ENCODE results near the gene WDR62.

Gene WDR62

GRCh38 chr19:36142496-36142895 is 87.8 kb downstream of the WDR62 start:
- no peak for DNase-seq

- no peak for DNase-seq
Measured at GRCh38 chr19:36144624-36145023, 89.9 kb downstream of the WDR62 start.

DNA sequence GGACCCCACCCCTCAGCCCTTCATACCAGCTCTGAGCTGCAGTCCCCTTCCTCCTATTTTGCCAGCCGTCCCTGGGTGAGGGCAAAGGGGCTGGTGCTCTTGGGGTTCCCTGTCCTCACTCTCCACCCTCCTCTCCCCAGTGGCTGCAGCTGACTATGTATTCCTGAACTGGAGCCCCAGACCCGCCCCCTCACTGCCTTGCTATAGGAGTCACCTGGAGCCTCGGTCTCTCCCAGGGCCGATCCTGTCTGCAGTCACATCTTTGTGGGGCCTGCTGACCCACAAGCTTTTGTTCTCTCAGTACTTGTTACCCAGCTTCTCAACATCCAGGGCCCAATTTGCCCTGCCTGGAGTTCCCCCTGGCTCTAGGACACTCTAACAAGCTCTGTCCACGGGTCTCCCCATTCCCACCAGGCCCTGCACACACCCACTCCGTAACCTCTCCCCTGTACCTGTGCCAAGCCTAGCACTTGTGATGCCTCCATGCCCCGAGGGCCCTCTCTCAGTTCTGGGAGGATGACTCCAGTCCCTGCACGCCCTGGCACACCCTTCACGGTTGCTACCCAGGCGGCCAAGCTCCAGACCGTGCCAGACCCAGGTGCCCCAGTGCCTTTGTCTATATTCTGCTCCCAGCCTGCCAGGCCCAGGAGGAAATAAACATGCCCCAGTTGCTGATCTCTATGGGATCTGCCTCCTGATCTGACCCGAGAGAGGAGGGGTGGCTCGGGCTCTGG is 95.1 kb downstream of the WDR62 start:
- DNase-seq = no peak

DNA sequence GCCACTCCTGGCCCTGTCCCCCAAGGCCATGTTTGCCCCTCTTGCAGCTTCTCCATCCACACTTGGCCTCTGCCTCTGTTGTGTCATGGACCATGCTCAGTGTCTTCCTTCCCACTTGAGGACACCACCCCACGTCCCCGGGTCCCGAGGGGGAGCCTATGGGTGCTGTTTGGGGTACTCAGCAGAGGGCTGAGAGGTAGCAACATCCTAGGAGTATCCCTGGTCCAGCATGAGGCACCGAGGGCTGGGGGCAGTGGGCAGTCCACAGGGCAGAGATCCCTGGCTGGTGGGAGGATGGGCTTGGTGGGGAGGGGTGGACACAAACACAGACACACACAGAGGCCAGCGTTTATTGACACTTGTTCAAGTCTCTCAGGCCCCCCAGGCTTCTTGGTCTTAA is 95.9 kb downstream of the WDR62 start:
- DNase-seq = no peak

GRCh38 chr19:36151144-36152018 is 96.7 kb downstream of the WDR62 start:
- DNase-seq = no peak

- DNase-seq = no peak
Measured at GRCh38 chr19:36152019-36152351, 97.3 kb downstream of the WDR62 start.

DNA sequence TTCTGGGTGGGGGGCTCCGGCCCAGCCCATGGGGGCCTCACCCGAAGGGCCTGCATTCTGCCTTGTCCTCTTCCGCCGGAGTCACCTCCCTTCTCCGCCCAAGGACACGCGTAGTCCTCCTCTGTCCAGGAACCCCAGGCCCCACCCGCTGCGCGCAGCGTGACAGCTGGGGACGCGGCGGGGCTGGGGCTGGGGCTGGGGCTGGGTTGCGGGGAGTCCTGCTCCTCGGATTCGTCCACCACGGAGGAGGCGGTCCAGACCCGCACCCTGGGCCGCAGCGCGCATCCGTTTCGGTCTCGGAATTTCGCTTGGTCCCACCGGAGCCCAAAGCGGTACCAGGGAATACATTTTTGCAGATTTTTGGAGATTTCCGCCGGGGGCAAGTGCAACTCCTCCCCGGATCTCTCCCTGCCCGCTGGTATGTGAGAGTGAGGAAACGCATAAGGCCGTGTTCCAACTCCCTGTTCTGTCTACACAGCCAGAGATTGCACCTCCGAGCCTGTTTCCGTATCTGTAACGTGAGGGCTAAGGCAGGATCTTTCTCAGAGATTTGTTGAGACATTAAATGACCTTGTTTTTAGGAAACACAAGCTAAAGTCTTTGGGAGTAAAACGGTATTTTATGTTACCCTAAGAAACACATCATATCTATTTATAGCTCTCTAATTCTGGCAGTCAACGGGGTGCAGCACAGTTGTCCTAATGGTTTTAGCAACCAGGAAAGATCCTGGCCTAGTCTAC is 97.8 kb downstream of the WDR62 start, which contains the start of gene COX7A1:
COX7A1 (minus strand) TSS at position 96 of the 740 bp plus-strand sequence; CDS start at position 56, 40 bp downstream.
- DNase-seq = no peak

GRCh38 chr19:36153126-36153525 is 98.4 kb downstream of the WDR62 start:
- DNase-seq = no peak
